Measurements from ENCODE around the gene SPIRE1. TPM values are rescaled to one million over a fixed set of nuclear protein-coding genes. Genes with fewer than 3 reads are reported as not detected.
A peak's percentile ranks its signal among the peaks of the same experiment; 100 is the strongest.

SPIRE1 gene
- total RNA-seq, 2 donors from 2014 or later = 14.2 to 17.2 TPM

DNA sequence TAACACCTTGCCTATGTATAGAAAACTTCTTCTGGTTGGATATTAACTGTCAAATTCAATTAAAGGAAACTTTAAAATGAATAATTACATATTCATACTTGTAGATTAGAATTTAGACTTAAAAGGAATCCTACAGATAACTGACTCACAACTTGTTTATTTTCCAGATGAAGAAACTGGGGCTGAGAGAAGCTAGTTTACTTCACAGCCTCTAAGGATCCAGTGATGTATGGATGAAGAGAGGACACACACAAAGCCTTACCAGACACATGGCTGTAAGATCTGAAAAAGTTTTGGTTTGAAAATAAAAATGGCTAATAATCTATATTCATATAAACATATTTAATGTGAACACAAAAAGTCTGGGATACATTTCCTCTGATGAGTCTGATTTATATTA, 177.9 kb downstream of the SPIRE1 start:
- Mint-ChIP-seq H3K27ac (no peak overlapping the region), H3K36me3 (ENCODE audit: low read depth) (peaks cover 9% of the 10 kb centered on the region), H3K4me1 (no peaks in the 10 kb centered on the region), H3K27me3 (ENCODE audit: insufficient read depth) (no peaks in the 10 kb centered on the region), H3K9me3 (no peaks in the 10 kb centered on the region), H3K4me3 (no peak overlapping the region)
- no peak for DNase-seq
- peaks cover 4% of the 10 kb centered on the region for H3K36me3 ChIP-seq (ENCODE audit: control insufficient read depth, insufficient read depth, low read length)
- H3K27me3 ChIP-seq (ENCODE audit: control insufficient read depth, insufficient read depth, low read length, poor library complexity, severe bottlenecking) = no peaks in the 10 kb centered on the region
- H3K9me3 ChIP-seq (ENCODE audit: control insufficient read depth, low read length) = no peaks in the 10 kb centered on the region
- no peak overlapping the region for H3K9ac ChIP-seq (ENCODE audit: extremely low read depth, low read length, poor library complexity, severe bottlenecking)
- no peaks in the 10 kb centered on the region for H3K4me1 ChIP-seq (ENCODE audit: control insufficient read depth, insufficient read depth, low read length)
- H3K27ac ChIP-seq (ENCODE audit: low read depth, low read length) = no peak overlapping the region
- no peak overlapping the region for H3K4me3 ChIP-seq (ENCODE audit: low read length)
- TF ChIP-seq, protein P1, sequence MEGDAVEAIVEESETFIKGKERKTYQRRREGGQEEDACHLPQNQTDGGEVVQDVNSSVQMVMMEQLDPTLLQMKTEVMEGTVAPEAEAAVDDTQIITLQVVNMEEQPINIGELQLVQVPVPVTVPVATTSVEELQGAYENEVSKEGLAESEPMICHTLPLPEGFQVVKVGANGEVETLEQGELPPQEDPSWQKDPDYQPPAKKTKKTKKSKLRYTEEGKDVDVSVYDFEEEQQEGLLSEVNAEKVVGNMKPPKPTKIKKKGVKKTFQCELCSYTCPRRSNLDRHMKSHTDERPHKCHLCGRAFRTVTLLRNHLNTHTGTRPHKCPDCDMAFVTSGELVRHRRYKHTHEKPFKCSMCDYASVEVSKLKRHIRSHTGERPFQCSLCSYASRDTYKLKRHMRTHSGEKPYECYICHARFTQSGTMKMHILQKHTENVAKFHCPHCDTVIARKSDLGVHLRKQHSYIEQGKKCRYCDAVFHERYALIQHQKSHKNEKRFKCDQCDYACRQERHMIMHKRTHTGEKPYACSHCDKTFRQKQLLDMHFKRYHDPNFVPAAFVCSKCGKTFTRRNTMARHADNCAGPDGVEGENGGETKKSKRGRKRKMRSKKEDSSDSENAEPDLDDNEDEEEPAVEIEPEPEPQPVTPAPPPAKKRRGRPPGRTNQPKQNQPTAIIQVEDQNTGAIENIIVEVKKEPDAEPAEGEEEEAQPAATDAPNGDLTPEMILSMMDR (conservative IDR thresholded peaks at IDR 0.05) = no peak

DNA sequence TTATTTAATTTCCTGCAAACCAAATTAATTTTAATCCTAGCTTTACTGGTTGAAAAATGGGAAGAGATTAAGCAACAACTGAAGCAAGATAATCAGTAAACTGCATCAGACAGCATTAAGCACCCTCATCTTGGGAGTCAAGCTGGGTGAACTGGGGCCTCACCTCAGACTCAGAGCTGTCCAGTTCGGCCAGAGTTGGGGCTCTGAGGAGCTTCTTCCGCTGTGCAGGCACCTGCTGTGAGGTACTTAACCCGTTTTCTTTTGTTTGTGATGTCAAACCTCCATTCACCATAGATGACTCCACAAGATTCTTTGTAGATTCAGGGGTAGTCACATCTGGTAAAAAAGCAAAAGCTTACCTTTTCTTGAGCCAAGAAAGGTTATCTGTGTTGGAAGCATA, 178.4 kb downstream of the SPIRE1 start:
- H3K27ac Mint-ChIP-seq = no peak overlapping the region

DNA sequence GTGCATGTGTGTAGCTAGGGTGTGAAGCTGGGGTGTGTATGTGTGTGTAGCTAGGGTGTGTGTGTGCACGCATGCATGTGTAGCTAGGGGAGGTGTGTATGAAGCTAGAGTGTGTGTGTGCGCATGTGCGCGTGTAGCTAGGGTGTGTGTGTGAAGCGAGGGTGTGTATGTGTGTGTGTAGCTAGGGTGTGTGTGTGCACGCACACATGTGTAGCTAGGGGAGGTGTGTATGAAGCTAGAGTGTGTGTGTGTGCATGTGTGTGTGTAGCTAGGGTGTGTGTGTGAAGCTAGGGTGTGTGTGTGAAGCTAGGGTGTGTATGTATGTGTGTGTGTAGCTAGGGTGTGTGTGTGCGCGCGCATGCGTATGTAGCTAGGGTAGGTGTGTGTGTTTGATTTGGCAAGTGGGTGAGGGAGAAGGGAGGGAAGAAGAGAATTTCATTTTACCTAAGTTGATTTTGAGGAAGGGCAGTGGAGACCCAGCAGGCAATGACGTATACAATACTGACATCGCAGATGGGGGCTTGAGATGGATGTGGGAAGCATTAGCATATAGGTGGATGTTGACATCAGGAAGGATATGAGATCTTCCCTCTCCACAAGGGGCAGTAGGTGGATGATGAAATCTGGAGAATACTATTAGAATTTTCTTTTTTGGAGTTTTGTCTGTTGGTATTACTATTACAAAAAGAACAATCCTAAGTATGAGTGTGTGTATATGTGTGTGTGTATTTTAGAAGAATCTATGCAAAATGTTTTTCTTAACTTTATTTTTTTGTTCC, 179.4 kb downstream of the SPIRE1 start:
- Histone ChIP-seq H3K36me3 (ENCODE audit: control insufficient read depth, insufficient read depth, low read length) (peaks cover 4% of the 10 kb centered on the region), H3K9me3 (ENCODE audit: control insufficient read depth, low read length) (no peaks in the 10 kb centered on the region), H3K4me1 (ENCODE audit: control insufficient read depth, insufficient read depth, low read length) (no peaks in the 10 kb centered on the region), H3K4me3 (ENCODE audit: low read length) (no peak overlapping the region), H3K9ac (ENCODE audit: extremely low read depth, low read length, poor library complexity, severe bottlenecking) (no peak overlapping the region), H3K27me3 (ENCODE audit: control insufficient read depth, insufficient read depth, low read length, poor library complexity, severe bottlenecking) (no peaks in the 10 kb centered on the region), H3K27ac (ENCODE audit: low read depth, low read length) (no peak overlapping the region)
- 91 to 98% methylated on average over 9 to 12 of the region's 12 CpGs for WGBS, 2 experiments (ENCODE audit: insufficient coverage in 1 of 2, insufficient read length in 1 of 2)
- TF ChIP-seq, protein P1 (conservative IDR thresholded peaks at IDR 0.05) = peak; percentile 56
- H3K36me3 Mint-ChIP-seq (ENCODE audit: low read depth) = peaks cover 9% of the 10 kb centered on the region
- DNase-seq = no peak
- no peaks in the 10 kb centered on the region for H3K27me3 Mint-ChIP-seq (ENCODE audit: insufficient read depth)
- H3K9me3 Mint-ChIP-seq = no peaks in the 10 kb centered on the region
- H3K27ac Mint-ChIP-seq = peak overlapping the region; percentile 19
- H3K4me1 Mint-ChIP-seq = no peaks in the 10 kb centered on the region
- H3K4me3 Mint-ChIP-seq = no peak overlapping the region

More for the DNA sequence above, 178.4 kb downstream of the SPIRE1 start:
- Histone ChIP-seq H3K4me3 (ENCODE audit: low read length) (no peak overlapping the region), H3K27me3 (ENCODE audit: control insufficient read depth, insufficient read depth, low read length, poor library complexity, severe bottlenecking) (no peaks in the 10 kb centered on the region), H3K4me1 (ENCODE audit: control insufficient read depth, insufficient read depth, low read length) (no peaks in the 10 kb centered on the region), H3K9ac (ENCODE audit: extremely low read depth, low read length, poor library complexity, severe bottlenecking) (no peak overlapping the region), H3K27ac (ENCODE audit: low read depth, low read length) (no peak overlapping the region), H3K9me3 (ENCODE audit: control insufficient read depth, low read length) (no peaks in the 10 kb centered on the region), H3K36me3 (ENCODE audit: control insufficient read depth, insufficient read depth, low read length) (peaks cover 4% of the 10 kb centered on the region)
- WGBS, 2 experiments (ENCODE audit: insufficient coverage in 1 of 2, insufficient read length in 1 of 2) = 78 to 80% methylated on average over 1 to 3 of the region's 3 CpGs
- Mint-ChIP-seq H3K4me3 (no peak overlapping the region), H3K36me3 (ENCODE audit: low read depth) (peaks cover 9% of the 10 kb centered on the region), H3K9me3 (no peaks in the 10 kb centered on the region), H3K4me1 (no peaks in the 10 kb centered on the region), H3K27me3 (ENCODE audit: insufficient read depth) (no peaks in the 10 kb centered on the region)
- DNase-seq = no peak
- TF ChIP-seq, protein P1 (conservative IDR thresholded peaks at IDR 0.05) = no peak

All from endodermal cell (in vitro differentiated cells).